Vagina (tissue), 2 donors: Measurements from ENCODE around the gene LIMK1. TPM values are rescaled to one million over a fixed set of nuclear protein-coding genes. Genes with fewer than 3 reads are reported as not detected.

Experiments
- DNase-seq, 2 donors: peaks; one replicate each; pipeline ENCODE4 v3.0.0-alpha.2; 2017; ENCODE audit errors: extremely low spot score in 2 of 2
- H3K27ac ChIP-seq: fragments of 200-600 bp; sonication (generic); one replicate; pipeline ENCODE4 v1.5.1; 2019
- H3K27me3 ChIP-seq: fragments of 200-600 bp; sonication (generic); one replicate; pipeline ENCODE4 v1.5.1; 2019
- H3K36me3 ChIP-seq, 2 donors: fragments of 200-600 bp; sonication (generic); one replicate each; pipeline ENCODE4 v1.5.1; 2017 to 2019
- H3K4me1 ChIP-seq: fragments of 200-600 bp; sonication (generic); one replicate; pipeline ENCODE4 v1.5.1; 2019
- H3K4me3 ChIP-seq, 2 donors: fragments of 200-600 bp; sonication (generic); 1 replicate in 1 of 2; 2 replicates in 1 of 2; pipeline ENCODE4 v1.5.1; 2016 to 2019
- H3K9me3 ChIP-seq: fragments of 200-600 bp; sonication (generic); one replicate; pipeline ENCODE4 v1.5.1; 2019
- CTCF ChIP-seq, 3 experiments: fragments of 450-650 bp in 2 of 3; fragments of 200-600 bp in 1 of 3; sonication (generic) in 1 of 3; IDR thresholded peaks; one replicate each; pipeline ENCODE4 v1.5.1; 2017 to 2019; ENCODE audit warnings: antibody characterized with exemption in 3 of 3, mild to moderate bottlenecking in 2 of 3, moderate library complexity in 2 of 3
- POLR2A ChIP-seq, 2 donors: fragments of 450-650 bp; IDR thresholded peaks; one replicate each; pipeline ENCODE4 v1.6.1; 2017; ENCODE audit warnings: antibody characterized with exemption in 2 of 2, mild to moderate bottlenecking in 2 of 2, moderate library complexity in 2 of 2
- POLR2AphosphoS5 ChIP-seq, 2 donors: sonication (generic); formaldehyde crosslinking; IDR thresholded peaks; one replicate each; pipeline ENCODE4 v1.9.0; 2017; ENCODE audit warnings: antibody characterized with exemption in 2 of 2, mild to moderate bottlenecking in 2 of 2, low read depth in 1 of 2; ENCODE audit not compliant: insufficient read depth in 1 of 2
- intact Hi-C: fragments of 100-400 bp; cut with DNase I; formaldehyde crosslinking; loops from one replicate; pipeline ENCODE4 v1.15.1; 2023
- total RNA-seq: library from RNA; depleted of rRNA; stranded (reverse); fragments of >200 nt; gene quantifications from one replicate; pipeline ENCODE4 v1.2.3, GENCODE V29; 2016

Gene LIMK1
- total RNA-seq, 1 donor from 2014 or later = 28.2 TPM

- TF ChIP-seq CTCF (IDR thresholded peaks at IDR 0.05) (no peak), POLR2A (IDR thresholded peaks at IDR 0.05) (no peak), POLR2AphosphoS5 (IDR thresholded peaks at IDR 0.05; ENCODE audit: insufficient read depth in 1 of 2, low read depth in 1 of 2) (no peak)
- no peak overlapping the region for H3K4me3 ChIP-seq
- H3K9me3 ChIP-seq = no peaks in the 10 kb centered on the region
- no peaks in the 10 kb centered on the region for H3K4me1 ChIP-seq
- no peaks in the 10 kb centered on the region for H3K27me3 ChIP-seq
- intact Hi-C loops = no loop called here
- DNase-seq = no peak
- peaks cover 0 to 9% of the 10 kb centered on the region in 2 donors for H3K36me3 ChIP-seq
- H3K27ac ChIP-seq = no peak overlapping the region
These were observed 42.7 kb downstream of the LIMK1 start for GRCh38 chr7:74126220-74126880.

GRCh38 chr7:74129887-74130286 is 46.3 kb downstream of the LIMK1 start:
- no peaks in the 10 kb centered on the region for H3K36me3 ChIP-seq
- H3K9me3 ChIP-seq = no peaks in the 10 kb centered on the region
- no peak overlapping the region for H3K4me3 ChIP-seq
- DNase-seq = no peak
- H3K27me3 ChIP-seq = no peaks in the 10 kb centered on the region
- TF ChIP-seq POLR2A (IDR thresholded peaks at IDR 0.05) = no peak
- no peak for TF ChIP-seq POLR2AphosphoS5 (IDR thresholded peaks at IDR 0.05; ENCODE audit: insufficient read depth in 1 of 2, low read depth in 1 of 2)
- TF ChIP-seq CTCF (IDR thresholded peaks at IDR 0.05) = no peak
- H3K4me1 ChIP-seq = no peaks in the 10 kb centered on the region
- intact Hi-C loops = no loop called here
- H3K27ac ChIP-seq = no peak overlapping the region

- no peak overlapping the region for H3K27ac ChIP-seq
- no peaks in the 10 kb centered on the region for H3K4me1 ChIP-seq
- no peaks in the 10 kb centered on the region for H3K36me3 ChIP-seq
- no peak overlapping the region for H3K4me3 ChIP-seq
- no peaks in the 10 kb centered on the region for H3K27me3 ChIP-seq
- DNase-seq = no peak
- TF ChIP-seq CTCF (IDR thresholded peaks at IDR 0.05) (no peak), POLR2A (IDR thresholded peaks at IDR 0.05) (no peak), POLR2AphosphoS5 (IDR thresholded peaks at IDR 0.05; ENCODE audit: insufficient read depth in 1 of 2, low read depth in 1 of 2) (no peak)
- intact Hi-C loops = no loop called here
- H3K9me3 ChIP-seq = no peaks in the 10 kb centered on the region
These were observed 46.9 kb downstream of the LIMK1 start for GRCh38 chr7:74130518-74130917.

GRCh38 chr7:74134117-74134620 is 50.6 kb downstream of the LIMK1 start:
- Histone ChIP-seq H3K4me1 (no peaks in the 10 kb centered on the region), H3K27me3 (no peaks in the 10 kb centered on the region), H3K9me3 (no peaks in the 10 kb centered on the region), H3K36me3 (no peaks in the 10 kb centered on the region), H3K4me3 (no peak overlapping the region), H3K27ac (no peak overlapping the region)
- TF ChIP-seq CTCF (IDR thresholded peaks at IDR 0.05) = no peak
- DNase-seq = no peak
- intact Hi-C loops = no loop called here

- no peak for TF ChIP-seq POLR2A (IDR thresholded peaks at IDR 0.05)
- no peak for TF ChIP-seq CTCF (IDR thresholded peaks at IDR 0.05)
- TF ChIP-seq POLR2AphosphoS5 (IDR thresholded peaks at IDR 0.05; ENCODE audit: insufficient read depth in 1 of 2, low read depth in 1 of 2) = no peak
- H3K4me1 ChIP-seq = no peaks in the 10 kb centered on the region
- no peaks in the 10 kb centered on the region for H3K36me3 ChIP-seq
- no peak overlapping the region for H3K4me3 ChIP-seq
- H3K27ac ChIP-seq = no peak overlapping the region
- intact Hi-C loops = loop anchor here (5.0 kb wide), 1 partner anchor 1959 kb away; no protein-coding TSS in a partner anchor
- no peaks in the 10 kb centered on the region for H3K9me3 ChIP-seq
- H3K27me3 ChIP-seq = no peaks in the 10 kb centered on the region
- no peak for DNase-seq
These were observed 54.8 kb downstream of the LIMK1 start for GRCh38 chr7:74138334-74138867.
